ENCODE results near the gene TJP2.

TJP2 gene

DNA sequence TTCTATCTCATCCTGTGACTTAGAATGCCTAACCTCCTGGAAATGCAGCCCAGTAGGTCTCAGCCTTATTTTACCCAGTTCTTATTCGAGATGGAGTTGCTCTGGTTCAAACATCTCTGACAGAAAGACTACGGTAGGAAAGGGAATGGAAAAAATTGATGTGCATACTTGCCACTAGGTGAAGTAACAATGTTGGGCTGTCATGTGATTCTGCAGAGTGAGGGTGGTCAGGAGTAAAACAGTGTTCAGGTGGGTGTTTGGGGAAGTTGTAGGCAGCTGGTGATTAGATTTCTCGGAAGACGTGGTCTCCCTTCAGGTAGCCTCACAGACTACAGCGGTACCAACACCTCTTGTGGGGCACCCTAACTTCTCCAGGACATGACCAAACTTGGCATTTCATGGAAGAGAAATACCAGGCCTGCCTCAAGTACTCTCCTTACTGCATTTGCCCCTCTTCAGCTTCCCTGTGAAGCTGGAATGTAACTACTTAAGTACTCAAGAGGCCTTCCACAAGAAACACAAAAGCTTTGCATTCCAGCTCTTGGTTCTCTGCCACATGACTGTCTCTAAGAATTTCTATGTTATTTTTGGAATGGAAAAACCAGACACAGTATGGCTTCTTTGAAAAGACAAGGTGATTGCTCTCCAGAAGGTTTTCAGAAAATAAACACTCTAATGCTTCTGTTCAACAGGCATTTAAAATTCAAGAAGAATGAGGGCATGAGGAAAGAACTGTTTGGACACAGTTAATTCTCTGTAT is 133.5 kb downstream of the TJP2 start:
- no peak for TF ChIP-seq CTCF (IDR thresholded peaks at IDR 0.05; ENCODE audit: borderline replicate concordance, insufficient read depth, low read depth, low read length)

DNA sequence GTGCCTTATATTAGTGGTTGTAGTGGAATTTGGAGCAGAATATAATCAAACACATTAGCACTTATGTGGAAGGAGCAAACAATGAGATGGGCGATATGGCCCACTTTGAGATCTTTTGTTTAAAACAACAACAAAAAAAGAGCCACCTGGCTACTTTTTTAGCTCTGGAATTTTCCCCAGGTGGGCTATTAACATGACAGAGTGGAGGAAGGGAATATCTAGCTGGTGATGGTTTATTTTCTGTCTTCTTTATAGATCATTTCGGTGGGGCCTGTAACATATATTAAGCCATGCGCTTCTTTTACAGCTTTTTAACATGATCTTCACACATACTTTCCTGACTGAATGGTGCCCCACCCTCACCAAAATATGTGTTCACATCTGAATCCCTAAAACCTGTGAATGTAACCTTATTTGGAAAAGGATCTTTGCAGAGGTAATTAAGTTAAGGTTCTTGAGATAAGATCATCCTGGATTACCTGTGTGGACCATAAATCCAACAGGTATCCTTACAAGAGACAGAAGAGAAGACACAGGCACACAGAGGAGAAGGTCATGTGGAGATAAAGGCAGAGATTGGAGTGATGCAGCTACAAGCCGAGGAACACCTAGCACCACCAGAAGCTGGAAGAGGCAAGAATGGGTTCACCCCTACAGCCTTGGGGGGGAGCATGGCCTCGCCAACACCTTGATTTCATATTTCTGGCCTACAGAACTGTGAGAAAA is 134.3 kb downstream of the TJP2 start:
- H3K4me3 ChIP-seq (ENCODE audit: low read depth, low read length), result no peak overlapping the region
- TF ChIP-seq CTCF (IDR thresholded peaks at IDR 0.05; ENCODE audit: borderline replicate concordance, insufficient read depth, low read depth, low read length), result no peak

More for the DNA sequence above, 133.5 kb downstream of the TJP2 start:
- no peak overlapping the region for H3K4me3 ChIP-seq (ENCODE audit: low read depth, low read length)

DNA sequence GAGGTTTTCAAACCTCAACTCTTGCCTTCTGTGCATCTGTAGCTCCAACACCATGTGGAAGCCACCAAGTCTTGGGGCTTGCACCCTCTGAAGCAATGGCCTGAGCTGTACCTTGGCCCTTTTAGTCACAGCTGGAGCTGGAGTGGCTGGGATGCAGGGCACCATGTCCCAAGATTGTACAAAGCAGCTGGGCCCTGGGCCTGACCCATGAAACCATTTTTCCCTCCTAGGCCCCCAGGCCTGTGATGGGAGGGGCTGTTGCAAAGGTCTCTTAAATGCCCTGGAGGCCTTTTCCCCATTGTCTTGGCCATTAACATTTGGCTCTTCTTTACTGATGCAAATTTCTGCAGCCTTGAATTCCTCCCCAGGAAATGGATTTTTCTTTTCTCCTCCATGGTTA is 139.1 kb downstream of the TJP2 start:
- TF ChIP-seq CTCF (IDR thresholded peaks at IDR 0.05; ENCODE audit: borderline replicate concordance, insufficient read depth, low read depth, low read length), result no peak
- no peak overlapping the region for H3K4me3 ChIP-seq (ENCODE audit: low read depth, low read length)

DNA sequence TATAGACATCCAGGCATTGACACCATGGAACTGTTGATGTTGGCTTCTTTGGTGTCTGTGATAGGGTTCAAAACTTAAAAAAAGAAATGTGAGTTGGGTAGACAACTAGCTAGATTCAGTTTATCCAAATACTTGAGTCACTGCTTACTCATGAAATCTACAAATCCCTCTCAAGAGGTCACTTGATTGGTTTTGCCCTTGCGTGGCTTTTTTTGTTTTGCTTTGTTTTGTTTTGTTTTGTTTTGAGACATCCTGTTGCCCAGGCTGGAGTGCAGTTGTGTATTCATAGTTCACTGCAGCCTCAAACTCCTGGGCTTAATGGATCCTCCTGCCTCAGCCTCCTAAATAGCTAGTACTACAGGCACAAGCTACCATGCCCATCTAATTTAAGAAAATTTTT is 140.5 kb downstream of the TJP2 start:
- no peak overlapping the region for H3K4me3 ChIP-seq (ENCODE audit: low read depth, low read length)
- TF ChIP-seq CTCF (IDR thresholded peaks at IDR 0.05; ENCODE audit: borderline replicate concordance, insufficient read depth, low read depth, low read length), result no peak

DNA sequence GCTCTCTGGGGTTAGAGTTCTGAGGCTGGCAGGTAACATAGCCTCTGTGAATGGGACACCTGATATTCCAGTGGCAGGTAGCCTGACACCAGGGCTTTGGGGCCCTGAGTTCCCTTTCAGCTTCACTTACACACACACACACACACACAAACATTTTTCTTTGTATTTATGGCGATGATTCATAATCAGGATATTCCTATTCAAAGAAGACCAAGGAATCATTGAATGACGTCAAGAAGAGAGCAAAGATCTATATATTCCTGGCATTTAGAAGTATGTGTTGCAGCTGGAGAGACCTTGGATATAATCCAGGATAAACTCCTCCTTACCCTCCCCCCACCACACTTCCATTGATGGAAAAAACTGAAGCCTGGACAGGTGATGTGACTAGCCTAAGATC is 143.0 kb downstream of the TJP2 start:
- no peak for TF ChIP-seq CTCF (IDR thresholded peaks at IDR 0.05; ENCODE audit: borderline replicate concordance, insufficient read depth, low read depth, low read length)
- no peak overlapping the region for H3K4me3 ChIP-seq (ENCODE audit: low read depth, low read length)

- no peak for TF ChIP-seq CTCF (IDR thresholded peaks at IDR 0.05; ENCODE audit: borderline replicate concordance, insufficient read depth, low read depth, low read length)
- H3K4me3 ChIP-seq (ENCODE audit: low read depth, low read length), result no peak overlapping the region
Measured at GRCh38 chr9:69317894-69318293, 143.8 kb downstream of the TJP2 start.
